22Rv1 (cell line): ENCODE measurements around the gene PTH2R.
"Not testable (repeated sequence)": the region's sequence is repeated elsewhere in the genome, so short reads cannot be mapped to it uniquely, and the experiment has no call there.

ENCODE experiments used
- H3K27ac ChIP-seq: fragments of 450-650 bp; 2 replicates; pipeline ENCODE4 v1.5.1; 2017
- ZFX ChIP-seq: fragments of 450-650 bp; IDR thresholded peaks from 2 replicates; pipeline ENCODE4 v1.6.1; 2017; ENCODE audit warnings: antibody characterized with exemption, borderline replicate concordance
- TF ChIP-seq, protein P1 (sequence below): fragments of 450-650 bp; IDR thresholded peaks from 2 replicates; pipeline ENCODE4 v1.5.1; 2017; ENCODE audit warnings: mild to moderate bottlenecking

PTH2R gene

DNA sequence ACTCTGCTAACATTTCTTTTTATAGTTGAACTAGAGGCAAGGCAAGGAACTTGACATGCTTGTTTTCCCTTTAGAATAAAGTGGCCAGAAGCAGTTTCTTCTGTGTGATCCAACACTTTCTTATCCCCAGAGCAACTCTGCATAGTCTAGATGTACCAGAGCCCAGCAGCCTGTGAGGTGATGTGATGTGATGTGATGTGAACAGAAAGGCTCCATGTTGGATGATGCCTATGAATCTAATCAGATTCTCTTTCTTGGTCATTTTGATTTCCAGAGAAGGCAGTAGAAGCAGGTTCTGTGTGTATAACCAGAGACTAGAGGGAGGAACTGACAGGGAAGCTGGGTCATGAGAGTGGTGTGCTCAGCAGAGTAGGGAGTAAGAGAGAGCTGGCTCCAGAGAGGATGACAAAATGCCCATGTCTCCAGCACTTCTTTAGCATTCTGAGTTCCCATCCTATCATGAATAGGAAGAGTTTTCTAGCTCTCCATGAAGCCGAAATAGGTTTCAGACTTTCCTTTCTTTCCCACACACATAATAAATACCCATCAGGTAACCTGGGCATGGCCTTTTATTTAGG, 31.0 kb upstream of the PTH2R start:
- no peak overlapping the region for H3K27ac ChIP-seq
- TF ChIP-seq, protein P1, sequence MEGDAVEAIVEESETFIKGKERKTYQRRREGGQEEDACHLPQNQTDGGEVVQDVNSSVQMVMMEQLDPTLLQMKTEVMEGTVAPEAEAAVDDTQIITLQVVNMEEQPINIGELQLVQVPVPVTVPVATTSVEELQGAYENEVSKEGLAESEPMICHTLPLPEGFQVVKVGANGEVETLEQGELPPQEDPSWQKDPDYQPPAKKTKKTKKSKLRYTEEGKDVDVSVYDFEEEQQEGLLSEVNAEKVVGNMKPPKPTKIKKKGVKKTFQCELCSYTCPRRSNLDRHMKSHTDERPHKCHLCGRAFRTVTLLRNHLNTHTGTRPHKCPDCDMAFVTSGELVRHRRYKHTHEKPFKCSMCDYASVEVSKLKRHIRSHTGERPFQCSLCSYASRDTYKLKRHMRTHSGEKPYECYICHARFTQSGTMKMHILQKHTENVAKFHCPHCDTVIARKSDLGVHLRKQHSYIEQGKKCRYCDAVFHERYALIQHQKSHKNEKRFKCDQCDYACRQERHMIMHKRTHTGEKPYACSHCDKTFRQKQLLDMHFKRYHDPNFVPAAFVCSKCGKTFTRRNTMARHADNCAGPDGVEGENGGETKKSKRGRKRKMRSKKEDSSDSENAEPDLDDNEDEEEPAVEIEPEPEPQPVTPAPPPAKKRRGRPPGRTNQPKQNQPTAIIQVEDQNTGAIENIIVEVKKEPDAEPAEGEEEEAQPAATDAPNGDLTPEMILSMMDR, result no peak
- no peak for TF ChIP-seq ZFX

DNA sequence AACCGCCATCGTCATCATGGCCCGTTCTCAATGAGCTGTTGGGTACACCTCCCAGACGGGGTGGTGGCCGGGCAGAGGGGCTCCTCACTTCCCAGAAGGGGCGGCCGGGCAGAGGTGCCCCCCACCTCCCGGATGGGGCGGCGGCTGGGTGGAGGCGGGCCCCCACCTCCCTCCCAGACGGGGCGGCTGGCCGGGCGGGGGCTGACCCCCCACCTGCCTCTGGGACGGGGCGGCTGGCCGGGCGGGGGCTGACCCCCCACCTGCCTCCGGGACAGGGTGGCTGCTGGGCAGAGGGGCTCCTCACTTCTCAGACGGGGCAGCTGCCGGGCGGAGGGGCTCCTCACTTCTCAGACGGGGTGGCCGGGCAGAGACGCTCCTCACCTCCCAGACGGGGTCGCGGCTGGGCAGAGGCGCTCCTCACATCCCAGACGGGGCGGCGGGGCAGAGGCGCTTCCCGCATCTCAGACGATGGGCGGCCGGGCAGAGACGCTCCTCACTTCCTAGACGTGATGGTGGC, 29.2 kb upstream of the PTH2R start:
- H3K27ac ChIP-seq, result not testable (repeated sequence)

DNA sequence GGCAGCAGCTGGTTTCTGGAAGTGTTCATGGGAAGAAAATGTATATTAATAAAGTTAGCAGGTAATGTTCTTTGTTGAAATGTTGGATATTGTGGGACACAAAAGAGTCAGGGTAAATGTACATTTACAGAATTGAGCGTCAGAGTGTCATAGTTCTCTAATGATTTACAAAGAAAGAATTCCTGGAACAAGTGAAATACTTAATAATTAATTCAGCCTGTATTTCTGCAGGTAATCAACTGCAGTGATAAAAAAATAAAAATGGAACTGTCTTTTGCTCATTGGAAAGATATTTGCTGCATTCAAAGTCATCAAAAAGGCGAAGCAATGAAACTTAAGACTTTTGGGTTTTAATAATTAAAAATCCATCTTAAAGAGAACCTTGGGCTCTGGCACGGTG, 27.4 kb upstream of the PTH2R start:
- H3K27ac ChIP-seq, result no peak overlapping the region

DNA sequence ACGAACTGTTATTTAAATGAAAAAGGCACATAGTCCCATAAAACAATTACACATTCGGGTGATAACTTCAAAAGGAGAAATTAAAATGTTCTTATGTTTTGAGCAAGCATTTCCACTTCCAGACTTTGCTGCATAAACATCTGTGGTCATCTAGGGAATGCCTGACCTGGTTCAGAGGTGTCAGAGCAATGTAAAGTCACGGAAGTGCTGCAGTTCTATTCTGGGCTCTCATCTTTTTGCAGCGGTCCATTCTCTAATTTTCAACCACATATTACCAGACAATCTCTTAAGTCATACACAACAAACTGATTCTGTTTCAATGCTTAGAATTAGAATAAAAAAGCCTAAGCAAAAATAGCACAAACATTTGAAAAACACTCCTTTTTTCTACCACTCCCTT, 22.0 kb upstream of the PTH2R start:
- H3K27ac ChIP-seq, result no peak overlapping the region
- TF ChIP-seq ZFX, result no peak
- TF ChIP-seq, protein P1, result no peak

More for the DNA sequence above, 27.4 kb upstream of the PTH2R start:
- TF ChIP-seq ZFX, result no peak
- TF ChIP-seq, protein P1, result no peak

DNA sequence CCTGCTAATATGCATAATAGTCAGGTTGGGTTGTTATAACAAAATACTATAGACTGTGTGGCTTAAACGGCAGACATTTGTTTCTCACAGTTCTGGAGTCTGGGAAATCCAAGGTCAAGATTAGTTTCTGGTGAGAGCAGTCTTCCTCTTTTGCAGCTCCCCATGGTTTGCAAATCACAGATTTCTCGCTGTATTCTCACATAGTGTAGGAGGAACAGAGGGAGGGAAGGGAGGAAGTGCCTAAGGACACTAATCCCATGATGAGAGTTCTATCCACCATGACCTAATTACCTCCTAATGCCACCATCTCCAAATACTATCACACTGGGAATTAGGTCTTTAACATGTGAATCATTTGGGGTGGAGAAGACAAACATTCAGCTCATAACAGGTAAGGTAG, 20.1 kb upstream of the PTH2R start:
- H3K27ac ChIP-seq, result no peak overlapping the region
- TF ChIP-seq, protein P1, result no peak
- TF ChIP-seq ZFX, result no peak

DNA sequence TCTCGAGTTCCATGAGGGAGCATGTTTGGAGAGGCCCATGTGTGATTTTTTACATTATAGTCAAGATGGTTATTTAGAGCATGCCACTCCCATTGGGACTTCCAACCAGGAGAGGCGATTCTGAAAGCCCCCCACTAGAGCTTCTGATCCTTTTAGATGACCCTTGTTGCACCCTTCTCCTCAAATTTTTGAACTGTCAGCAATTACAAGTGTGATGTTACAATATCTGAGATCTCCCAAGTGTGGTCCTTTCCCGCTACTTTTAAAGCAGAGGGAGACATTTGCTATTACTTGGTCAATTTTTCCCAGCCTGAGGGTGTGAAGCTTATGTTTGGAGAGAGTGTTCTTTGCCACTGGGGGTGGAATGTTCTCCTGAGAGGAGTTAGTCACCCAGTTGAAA, 16.7 kb upstream of the PTH2R start:
- H3K27ac ChIP-seq, result no peak overlapping the region
- TF ChIP-seq, protein P1, result no peak
- TF ChIP-seq ZFX, result no peak

DNA sequence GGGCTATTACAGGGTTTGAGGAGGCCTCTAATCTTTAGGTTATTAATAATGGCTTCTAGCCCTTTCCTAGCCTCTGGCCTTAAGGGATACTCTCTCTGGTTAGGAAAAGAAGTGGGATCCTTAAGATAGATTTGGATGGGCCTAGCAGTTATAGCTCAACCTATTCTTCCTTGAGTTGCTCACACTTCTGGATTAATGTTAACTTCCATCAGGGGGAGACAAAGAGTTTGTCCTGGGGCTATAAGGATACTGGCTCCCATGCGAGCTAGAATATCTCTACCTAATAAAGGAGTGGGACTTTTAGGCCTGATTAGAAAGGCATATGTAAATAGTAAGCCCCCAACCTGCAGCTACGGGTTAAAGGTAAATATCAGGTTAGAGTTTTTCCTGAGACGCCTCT, 14.3 kb upstream of the PTH2R start:
- H3K27ac ChIP-seq, result no peak overlapping the region
- TF ChIP-seq, protein P1, result peak; percentile 36
- no peak for TF ChIP-seq ZFX

DNA sequence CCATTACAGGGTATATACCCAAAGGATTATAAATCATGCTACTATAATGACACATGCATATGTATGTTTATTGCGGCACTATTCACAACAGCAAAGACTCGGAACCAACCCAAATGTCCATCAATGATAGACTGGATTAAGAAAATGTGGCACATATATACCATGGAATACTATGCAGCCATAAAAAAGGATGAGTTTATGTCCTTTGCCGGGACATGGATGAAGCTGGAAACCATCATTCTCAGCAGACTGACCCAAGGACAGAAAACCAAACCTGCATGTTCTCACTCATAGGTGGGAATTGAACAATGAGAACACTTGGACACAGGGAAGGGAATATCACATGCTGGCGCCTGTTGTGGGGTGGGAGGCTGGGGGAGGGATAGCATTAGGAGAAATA, 9.8 kb upstream of the PTH2R start:
- not testable (repeated sequence) for H3K27ac ChIP-seq
